Kidney epithelial cell (primary cell): ENCODE results near the gene ZNF511. TPM values are rescaled to one million over a fixed set of nuclear protein-coding genes. Genes with fewer than 3 reads are reported as not detected.

Experiments used
- DNase-seq: peaks from one replicate; pipeline ENCODE4 v3.0.0-alpha.2; 2010; ENCODE audit warnings: low read depth
- H3K27me3 ChIP-seq: 2 replicates; pipeline ENCODE4 v1.6.0; 2011; ENCODE audit warnings: low read length; ENCODE audit not compliant: control insufficient read depth, insufficient read depth
- H3K36me3 ChIP-seq: 2 replicates; pipeline ENCODE4 v1.5.1; 2011; ENCODE audit warnings: low read length; ENCODE audit not compliant: control insufficient read depth, insufficient read depth
- H3K4me3 ChIP-seq: 2 replicates; pipeline ENCODE4 v1.5.1; 2011; ENCODE audit warnings: low read depth, mild to moderate bottlenecking, control low read depth, low read length
- total RNA-seq: library from RNA; depleted of rRNA; stranded (reverse); fragments of >200 nt; gene quantifications from 2 replicates; pipeline ENCODE4 v1.2.3, GENCODE V29; 2015
- TF ChIP-seq, protein P1 (sequence below): IDR thresholded peaks from 2 replicates; pipeline ENCODE4 v1.5.1; 2011; ENCODE audit warnings: mild to moderate bottlenecking, moderate library complexity, low read length, control low read depth, inconsistent platforms; ENCODE audit not compliant: insufficient read depth, poor library complexity, severe bottlenecking

Gene ZNF511
- total RNA-seq, 1 donor from 2014 or later = 20.3 TPM

DNA sequence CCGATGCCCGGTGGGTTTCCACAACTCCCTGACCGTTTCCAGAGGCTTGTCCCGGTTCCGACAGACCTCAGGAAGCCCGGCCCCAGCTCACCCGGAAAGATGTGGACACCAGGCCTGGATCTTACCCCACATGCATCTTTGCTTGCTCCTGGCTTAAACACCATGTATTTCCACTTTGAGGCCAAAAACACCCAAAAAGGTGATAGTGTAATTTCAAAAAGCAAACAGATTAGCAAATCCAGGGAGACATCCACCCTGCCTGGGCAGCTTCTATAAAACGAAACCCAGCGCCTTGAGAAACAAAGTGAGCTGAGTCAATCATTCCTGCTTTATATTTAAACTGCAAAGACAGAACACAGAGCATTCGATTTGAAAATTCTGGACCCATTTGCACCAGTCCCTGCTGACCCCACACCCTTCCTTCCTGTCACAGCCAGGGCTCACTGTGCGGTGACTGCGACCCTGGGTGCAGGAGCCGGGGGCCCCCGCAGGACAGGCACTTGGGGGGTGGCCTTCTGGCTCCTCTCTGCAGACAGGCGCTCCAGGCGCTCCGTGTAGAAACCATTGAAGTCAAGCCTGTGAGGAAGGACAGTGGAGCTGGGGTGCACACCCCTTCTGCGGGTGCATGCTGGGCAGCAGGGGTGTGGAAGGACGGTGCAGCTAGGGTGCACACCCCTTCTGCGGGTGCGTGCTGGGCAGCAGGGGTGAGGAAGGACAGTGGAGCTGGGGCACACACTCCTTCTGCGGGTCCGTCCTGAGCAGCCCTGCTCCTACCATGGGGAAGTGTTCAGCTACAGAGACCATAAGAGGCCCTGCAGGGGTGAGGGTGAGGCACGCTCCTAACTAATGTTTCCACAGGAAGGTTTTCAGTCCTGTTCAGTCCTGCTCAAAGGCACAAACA is 29.1 kb upstream of the ZNF511 start:
- TF ChIP-seq, protein P1, sequence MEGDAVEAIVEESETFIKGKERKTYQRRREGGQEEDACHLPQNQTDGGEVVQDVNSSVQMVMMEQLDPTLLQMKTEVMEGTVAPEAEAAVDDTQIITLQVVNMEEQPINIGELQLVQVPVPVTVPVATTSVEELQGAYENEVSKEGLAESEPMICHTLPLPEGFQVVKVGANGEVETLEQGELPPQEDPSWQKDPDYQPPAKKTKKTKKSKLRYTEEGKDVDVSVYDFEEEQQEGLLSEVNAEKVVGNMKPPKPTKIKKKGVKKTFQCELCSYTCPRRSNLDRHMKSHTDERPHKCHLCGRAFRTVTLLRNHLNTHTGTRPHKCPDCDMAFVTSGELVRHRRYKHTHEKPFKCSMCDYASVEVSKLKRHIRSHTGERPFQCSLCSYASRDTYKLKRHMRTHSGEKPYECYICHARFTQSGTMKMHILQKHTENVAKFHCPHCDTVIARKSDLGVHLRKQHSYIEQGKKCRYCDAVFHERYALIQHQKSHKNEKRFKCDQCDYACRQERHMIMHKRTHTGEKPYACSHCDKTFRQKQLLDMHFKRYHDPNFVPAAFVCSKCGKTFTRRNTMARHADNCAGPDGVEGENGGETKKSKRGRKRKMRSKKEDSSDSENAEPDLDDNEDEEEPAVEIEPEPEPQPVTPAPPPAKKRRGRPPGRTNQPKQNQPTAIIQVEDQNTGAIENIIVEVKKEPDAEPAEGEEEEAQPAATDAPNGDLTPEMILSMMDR = no peak
- DNase-seq = no peak
- peaks cover 12% of the 10 kb centered on the region for H3K27me3 ChIP-seq
- peaks cover 3% of the 10 kb centered on the region for H3K36me3 ChIP-seq
- H3K4me3 ChIP-seq = no peak overlapping the region

DNA sequence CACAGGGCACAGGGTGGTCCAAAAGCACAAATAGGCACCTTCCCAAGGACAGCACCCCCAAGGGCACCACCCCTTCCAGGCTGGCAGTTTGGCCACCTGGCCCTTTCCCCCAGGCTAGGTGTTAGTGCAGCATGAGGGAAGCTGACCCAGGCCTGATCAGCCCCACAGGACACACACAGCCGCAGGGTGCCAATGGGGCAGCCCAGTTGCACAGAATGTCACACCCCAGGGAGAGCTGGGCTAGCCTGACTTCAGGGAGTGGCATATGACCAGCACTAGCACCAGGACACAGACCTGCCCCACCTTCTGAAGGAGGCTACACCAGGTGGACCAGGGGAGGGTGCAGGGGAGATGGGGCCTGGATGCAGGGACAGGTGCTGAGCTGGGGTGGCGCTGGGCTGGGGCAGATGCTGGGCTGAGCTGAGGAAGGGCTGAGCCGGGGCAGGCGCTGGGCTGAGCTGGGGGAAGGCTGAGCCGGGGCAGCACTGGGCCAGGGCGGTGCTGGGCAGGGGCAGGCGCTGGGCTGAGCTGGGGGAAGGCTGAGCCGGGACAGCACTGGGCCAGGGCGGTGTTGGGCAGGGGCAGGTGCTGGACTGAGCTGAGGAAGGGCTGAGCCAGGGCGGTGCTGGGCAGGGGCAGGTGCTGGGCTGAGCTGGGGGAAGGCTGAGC is 28.2 kb upstream of the ZNF511 start:
- no peak for DNase-seq
- Histone ChIP-seq H3K27me3 (peaks cover 8% of the 10 kb centered on the region), H3K4me3 (no peak overlapping the region), H3K36me3 (peaks cover 5% of the 10 kb centered on the region)
- TF ChIP-seq, protein P1 = no peak

DNA sequence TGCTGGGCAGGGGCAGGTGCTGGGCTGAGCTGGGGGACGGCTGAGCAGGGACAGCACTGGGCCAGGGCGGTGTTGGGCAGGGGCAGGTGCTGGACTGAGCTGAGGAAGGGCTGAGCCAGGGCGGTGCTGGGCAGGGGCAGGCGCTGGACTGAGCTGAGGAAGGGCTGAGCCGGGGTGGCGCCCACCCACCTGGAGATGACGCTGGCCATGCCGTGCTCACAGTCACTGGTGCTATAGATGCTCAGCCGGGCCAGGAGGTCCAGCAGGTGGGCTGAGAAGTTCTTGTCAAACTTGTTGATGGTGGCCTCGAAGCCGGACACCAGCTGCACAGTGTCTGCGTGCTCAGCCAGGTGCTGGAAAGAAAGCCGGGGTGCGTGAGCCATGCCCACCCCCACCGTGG is 27.6 kb upstream of the ZNF511 start:
- peaks cover 4% of the 10 kb centered on the region for H3K27me3 ChIP-seq
- H3K4me3 ChIP-seq = no peak overlapping the region
- TF ChIP-seq, protein P1 = no peak
- H3K36me3 ChIP-seq = peaks cover 6% of the 10 kb centered on the region
- no peak for DNase-seq

DNA sequence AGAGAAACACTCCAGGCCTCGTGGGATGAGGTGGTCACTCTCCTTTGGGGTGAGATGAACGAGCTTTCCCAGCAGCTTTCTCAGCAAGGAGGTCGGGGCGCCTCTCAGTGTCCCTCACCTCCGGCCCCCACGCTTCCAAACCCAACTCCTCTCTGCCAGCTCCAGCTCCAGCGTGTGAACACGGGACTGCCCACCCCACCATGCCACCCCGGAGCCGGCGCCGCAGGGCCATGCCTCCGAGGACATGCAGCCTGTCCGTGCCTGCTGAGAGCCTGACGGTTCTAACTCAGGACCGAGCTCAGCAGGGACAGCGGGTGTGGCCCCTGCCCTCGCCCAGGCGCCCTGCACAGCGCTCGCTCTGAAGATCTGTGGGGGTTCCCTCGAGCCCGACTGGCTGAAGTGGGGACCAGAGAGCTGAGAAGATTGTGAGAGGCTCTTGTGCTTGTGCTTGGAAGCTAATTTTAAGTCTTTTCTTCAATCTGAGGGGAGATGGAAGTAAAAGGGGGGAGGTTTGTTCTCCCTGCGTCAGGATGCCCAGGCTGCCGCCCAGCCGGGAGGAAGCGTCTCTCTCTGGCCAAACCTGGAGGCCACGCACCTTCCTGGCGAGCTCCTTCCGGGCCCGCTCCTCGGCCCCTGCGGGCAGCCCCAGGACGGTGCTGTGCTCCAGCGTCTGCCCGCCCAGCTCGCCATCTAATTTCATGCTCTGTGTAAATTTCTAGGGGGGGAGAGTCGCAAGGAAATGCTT is 26.9 kb upstream of the ZNF511 start:
- no peak overlapping the region for H3K4me3 ChIP-seq
- H3K27me3 ChIP-seq = no peaks in the 10 kb centered on the region
- peaks cover 6% of the 10 kb centered on the region for H3K36me3 ChIP-seq
- TF ChIP-seq, protein P1 = no peak
- DNase-seq = no peak

DNA sequence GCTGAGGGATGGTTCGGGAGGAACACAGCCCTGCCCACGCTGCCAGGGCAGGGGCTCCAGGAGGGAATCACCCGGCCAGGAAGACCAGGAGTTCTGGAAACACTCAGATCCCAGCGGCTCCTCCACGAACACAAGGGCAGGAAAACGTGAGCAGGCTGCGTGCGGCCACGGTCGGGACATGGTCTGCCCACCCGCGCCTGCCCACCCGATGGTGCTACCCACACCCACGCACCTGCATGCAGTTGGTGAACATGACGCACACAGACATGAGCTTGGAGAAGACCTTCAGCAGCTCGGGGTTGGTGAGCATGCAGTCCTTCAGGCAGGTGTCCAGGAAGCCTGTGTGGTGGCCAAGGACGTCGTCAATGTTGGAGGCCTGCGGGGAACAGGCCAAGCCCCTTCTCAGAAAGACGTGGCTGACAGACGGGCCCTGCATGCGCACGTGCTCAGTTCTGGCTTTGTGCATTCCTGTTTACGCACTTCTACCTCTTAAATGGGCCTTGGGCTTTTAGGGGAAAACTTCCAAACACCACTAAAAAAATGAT is 25.8 kb upstream of the ZNF511 start:
- no peaks in the 10 kb centered on the region for H3K27me3 ChIP-seq
- DNase-seq = no peak

More for the DNA sequence above, 25.8 kb upstream of the ZNF511 start:
- Histone ChIP-seq H3K4me3 (no peak overlapping the region), H3K36me3 (peaks cover 6% of the 10 kb centered on the region)
- TF ChIP-seq, protein P1 = no peak
